ENCODE results near the gene MOB3A.
A peak's percentile ranks its signal among the peaks of the same experiment; 100 is the strongest.
"Not testable (repeated sequence)": the region's sequence is repeated elsewhere in the genome, so short reads cannot be mapped to it uniquely, and the experiment has no call there.

MOB3A gene

DNA sequence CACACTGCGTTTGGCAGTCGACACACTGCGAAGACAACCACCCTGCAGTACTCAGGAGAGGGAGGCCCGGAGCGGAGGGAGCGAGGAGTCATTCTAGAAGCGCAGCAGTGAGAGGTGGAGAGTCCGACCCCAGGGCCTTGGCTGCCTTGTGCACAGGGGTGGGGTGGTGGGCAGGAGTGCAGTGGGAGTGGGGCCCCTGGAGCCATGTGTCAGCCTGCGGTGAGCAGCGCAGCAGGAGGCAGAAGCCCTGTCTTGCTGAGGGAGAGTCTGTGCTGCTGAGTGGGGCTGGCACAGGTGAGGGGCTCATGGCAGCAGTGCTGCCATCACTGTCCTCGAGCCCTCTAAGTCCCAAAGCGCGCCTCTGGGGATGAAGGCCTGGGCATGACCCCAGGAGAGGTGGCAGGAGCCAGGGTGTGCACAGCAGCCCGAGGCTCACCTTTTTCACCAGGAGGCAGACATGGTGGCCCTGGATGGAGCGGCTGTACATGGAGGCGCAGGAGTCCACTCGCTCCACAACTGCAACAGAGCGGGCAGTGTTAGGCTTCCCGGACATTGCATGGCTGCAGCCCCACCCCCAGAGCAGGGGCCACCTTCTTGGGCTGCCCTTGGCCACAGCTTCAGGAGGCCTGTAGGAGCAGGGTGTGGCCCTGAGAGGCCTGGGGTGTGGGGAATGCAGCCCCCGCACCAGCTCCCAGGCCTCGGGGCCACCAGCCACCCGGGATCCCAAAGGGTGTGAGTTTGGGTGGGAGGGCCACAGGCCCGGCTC lies 12.3 kb upstream of the MOB3A start:
- no peak for DNase-seq

DNA sequence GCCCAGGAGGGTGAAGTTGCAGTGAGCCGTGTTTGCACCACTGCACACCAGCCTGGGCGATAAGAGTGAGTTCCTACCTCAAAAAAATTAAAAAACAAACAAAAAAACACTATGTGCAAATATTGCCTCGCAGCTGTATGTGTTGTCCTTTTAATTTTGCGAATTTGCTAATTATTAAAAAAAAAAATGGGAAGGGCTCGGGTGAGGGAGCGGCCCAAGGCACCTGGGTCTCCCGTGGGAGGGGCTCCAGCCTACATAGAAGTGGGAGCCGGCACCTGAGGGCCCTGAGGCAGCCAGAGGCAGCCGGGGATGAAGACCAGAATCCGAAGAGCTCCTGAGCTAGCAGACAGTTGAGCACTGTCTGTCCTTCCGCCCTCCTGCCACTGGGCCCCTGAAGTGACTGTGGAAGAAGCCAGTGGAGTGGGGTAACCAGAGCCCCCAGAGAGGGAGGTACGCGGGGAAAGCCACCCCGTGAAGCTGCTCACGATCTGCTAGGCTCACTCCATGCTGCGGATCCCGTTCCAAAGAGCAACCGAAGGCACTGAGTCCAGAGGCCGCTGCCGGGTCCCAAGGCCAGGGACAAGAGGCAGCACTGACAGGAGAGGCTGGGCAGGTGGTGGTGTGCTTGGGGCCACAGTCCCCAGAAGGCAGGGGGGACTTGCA lies 7.0 kb upstream of the MOB3A start:
- no peak for DNase-seq

DNA sequence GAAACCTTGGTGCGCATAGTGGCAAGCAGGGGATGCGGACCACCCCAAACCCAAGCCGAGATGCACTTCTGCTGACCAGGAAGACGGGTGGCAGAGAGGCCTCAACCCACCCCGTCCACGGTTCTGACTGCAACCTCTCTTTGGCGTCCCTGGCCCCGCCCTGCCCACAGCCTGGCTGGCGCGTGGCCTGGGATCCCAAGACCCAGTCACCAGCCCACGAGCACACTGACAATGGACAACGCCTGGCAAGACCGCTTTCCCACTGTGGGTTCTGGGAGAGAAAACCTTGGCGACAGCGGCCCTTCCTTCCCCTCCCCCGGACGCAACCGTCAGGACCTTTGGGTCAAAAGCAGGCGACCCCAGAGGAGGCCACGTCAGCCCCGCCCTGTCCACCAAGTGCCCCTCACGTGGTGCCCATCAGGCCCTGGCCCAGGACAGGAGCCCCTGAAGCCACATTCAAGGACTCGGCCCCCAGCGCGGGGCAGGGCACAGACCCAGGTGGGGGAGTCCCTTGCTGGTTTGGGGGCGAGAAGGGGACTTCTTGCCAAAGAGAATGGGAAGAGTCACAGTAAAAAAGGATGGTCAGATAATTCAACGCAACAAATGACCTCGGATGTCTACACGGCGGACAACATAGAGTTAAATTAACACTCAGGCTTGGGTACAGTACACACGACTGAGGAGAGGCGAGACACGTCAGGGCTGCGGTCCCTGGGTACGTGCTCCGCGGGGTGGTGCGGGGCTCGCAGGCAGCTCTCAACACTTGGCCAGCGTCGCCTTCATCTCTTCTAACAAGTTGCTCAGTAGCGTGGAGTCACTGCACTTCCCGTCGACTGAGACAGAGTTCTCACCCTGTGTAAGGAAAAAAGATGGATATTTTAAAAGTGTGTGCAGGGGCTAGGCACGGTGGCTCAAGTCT lies 5.5 kb upstream of the MOB3A start:
- no peak for DNase-seq

DNA sequence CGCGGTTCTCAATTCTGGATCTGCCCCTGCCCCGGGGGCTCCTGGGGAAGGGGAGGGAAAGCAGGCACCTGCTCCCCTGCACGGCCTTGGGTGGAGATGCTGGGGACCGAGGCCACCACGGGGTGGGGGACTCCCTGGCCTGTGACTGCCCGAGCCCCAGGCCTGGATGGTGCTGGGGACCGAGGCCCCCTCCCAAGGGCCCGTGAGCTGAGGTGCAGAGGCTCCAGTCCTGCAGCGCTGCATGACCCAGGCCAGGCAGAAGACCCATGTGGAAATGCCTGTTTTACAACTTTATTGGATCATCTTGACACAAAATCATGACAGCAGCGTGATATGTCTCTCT lies 4.6 kb upstream of the MOB3A start:
- DNase-seq: no peak

DNA sequence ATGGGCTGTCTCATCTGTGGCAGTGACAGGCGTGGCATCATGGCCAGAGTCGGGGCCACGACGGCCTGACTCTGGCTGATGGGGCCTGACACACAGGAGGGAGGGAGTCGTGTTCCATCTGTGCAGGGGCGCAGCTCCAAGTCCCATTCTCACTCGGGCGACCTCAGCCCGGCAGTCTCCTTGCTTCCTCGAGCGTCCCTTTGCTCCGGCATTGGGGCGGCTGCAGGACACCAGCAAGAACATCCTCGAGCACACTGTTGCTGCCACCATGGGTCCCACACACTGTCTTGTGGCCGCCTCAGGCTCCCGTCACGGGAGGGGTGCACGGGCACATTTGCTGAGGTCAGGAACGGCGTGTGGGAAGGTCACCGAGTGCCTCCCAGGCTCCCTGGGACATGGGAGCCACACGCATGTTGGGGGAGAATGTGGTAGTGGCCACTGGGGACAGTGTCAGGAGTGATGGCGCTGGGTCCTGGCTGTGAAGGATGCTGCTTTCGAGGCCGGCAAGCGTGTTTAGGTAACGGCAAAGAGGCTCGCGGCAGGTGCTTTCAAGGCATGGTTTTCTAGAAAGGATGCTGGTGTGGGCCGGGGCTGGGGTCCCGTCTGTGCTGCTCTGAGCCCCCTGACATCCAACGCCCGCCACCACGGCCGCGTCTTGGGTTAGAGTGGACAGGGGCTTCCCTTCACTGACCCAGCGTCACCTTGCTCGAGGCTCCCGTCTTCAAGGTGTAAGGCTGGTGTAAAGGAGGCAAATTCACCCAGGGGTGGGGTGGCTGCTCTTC lies 4.0 kb upstream of the MOB3A start:
- no peak for DNase-seq

DNA sequence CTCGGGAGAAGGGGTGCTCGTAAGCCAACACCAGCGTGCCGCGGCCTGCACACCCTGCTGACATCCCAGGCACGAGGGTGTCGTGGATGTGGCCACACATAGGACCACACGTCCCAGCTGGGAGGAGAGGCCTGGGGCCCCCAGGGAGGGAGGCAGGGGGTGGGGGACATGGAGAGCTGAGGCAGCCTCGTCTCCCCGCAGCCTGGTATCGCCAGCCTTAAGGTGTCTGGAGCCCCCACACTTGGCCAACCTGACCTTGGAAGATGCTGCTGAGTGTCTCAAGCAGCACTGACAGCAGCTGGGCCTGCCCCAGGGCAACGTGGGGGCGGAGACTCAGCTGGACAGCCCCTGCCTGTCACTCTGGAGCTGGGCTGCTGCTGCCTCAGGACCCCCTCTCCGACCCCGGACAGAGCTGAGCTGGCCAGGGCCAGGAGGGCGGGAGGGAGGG lies 3.0 kb upstream of the MOB3A start:
- no peak for DNase-seq

DNA sequence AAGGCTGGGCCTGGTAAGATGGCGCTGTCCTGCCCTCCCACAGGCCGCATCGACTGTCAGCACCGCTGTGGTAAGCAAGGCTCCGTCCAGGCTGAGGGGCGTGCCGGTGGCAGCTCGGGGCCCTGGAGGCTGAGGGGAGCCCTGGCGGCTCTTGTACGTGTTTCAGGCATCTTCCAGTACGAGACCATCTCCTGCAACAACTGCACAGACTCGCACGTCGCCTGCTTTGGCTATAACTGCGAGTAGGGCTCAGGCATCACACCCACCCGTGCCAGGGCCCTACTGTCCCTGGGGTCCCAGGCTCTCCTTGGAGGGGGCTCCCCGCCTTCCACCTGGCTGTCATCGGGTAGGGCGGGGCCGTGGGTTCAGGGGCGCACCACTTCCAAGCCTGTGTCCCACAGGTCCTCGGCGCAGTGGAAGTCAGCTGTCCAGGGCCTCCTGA lies 1.8 kb upstream of the MOB3A start:
- DNase-seq: no peak

DNA sequence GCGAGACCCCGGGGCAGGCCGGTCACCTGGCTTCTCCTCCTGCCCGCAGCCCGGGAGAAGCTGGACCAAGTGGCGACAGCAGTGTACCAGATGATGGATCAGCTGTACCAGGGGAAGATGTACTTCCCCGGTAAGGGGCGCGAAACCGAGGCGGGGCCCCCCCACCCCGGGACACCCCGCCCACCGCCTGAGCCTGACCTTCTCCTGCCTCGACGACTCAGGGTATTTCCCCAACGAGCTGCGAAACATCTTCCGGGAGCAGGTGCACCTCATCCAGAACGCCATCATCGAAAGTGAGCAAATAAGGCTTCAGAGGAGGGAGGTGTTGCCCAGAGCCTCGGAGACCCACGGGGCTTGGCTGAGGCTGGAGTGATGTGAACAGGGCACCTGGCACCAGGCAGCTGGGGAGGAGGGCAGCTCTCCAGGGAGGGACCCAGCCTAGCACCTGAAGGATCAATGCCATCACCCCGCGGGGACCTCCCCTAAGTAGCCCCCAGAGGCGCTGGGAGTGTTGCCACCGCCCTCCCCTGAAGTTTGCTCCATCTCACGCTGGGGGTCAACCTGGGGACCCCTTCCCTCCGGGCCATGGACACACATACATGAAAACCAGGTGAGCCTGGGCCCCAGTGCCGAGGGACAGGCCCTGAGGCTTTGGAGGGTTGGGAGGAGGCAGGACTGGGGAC lies 1.2 kb upstream of the MOB3A start:
- peak; percentile 48 for DNase-seq

DNA sequence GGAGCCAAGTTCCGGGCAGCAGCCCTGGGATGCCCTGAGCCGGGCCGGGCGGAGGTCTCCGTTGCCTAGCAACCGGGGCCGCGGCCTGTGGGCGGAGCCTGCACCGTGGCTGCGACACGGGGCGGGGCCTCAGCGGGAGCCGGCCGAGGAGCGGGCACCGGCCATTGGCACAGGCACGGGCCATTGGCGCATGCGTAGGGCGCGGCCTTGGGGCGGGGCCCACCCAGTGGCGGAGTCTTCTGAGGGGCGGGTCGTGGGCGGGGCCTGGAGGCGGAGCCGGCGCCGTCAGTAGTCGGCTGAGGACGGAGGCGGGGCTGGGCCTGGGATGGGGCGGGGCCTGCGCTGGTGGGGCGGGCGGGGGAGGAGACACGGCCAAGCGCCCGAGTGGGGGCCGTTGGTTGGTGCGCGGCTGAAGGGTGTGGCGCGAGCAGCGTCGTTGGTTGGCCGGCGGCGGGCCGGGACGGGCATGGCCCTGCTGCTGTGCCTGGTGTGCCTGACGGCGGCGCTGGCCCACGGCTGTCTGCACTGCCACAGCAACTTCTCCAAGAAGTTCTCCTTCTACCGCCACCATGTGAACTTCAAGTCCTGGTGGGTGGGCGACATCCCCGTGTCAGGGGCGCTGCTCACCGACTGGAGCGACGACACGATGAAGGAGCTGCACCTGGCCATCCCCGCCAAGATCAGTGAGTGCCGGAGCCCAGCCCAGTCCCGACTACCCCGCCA lies 515 bp upstream of the MOB3A start, which contains the start of gene IZUMO4:
Gene IZUMO4 (plus strand): TSS at position 436 of the 723 bp plus-strand sequence. CDS start 31 bp downstream, at position 467.
- DNase-seq: peak; percentile 100

DNA sequence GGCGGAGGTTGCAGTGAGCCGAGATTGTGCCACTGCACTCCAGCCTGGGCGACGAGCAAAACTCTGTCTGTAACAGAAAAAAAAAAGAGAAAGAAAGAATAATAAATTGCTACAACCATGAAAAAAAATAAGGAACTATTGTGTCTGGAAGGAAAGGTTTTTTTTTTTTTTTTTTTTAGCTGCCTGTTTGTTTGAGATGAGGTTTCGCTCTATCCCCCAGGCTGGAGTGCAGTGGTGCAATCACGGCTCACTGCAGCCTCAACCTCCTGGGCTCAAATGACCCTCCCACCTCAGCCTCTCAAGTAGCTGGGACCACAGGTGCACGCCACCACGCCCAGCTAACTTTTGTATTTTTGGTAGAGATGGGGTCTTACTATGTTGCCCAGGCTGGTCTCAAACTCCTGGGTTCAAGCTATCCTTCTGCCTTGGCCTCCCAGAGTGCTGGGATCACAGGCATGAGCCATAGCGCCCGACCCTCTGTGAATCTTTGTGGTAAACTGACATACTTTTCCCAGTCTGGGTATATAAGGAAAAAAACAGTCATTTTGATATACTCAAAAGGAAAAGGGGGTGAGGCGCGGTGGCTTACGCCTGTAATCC lies 4.1 kb downstream of the MOB3A start:
- not testable (repeated sequence) for DNase-seq

DNA sequence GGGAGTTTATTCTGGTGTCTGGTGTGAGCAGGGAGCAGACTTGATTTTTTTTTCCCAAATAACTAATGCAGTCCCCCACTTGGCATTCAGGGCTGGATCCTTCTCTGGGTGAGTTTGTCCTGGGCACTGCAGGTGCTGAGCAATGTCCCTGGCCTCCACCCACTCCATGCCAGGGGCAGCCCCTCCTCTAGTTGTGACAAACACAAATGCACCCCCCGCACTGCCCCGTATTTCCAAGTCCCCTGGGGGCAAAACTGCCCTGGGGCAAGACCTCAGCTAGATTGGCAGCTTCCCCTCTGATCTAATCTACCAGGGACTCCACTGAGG lies 6.4 kb downstream of the MOB3A start:
- DNase-seq: no peak

DNA sequence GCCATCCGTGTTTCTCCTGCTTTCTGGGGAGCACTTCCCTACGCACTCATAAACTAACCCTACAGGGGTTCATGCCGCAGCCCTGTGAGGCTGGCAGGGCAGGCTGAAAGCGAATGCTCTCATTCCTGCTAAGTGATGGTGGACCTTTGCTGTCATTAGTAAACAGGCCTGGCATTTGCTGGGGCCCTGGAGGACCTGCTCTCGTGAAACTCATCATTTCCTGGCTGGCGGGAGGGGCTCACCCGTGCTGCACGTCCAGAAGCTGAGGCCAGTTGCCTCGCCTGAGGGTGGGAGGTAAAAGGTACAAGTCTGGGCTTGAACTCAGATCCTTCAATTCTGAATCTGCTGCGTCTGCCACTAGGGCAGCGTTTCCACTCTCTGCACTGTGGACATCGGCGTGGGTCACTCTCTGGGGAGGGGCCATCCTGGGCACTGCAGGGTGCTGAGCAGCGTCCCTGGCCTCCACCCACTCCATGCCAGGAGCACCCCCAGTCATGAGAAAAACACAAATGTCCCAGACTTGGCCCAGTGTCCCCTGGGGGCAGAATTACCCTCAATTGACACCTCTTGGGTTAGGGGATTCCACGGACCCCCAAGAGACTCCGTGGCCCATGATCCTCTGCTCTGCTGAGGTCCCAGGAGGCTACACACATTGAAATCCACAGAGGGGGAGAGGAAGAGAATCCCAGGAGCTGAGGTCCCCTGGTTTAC lies 7.0 kb downstream of the MOB3A start:
- DNase-seq: no peak

DNA sequence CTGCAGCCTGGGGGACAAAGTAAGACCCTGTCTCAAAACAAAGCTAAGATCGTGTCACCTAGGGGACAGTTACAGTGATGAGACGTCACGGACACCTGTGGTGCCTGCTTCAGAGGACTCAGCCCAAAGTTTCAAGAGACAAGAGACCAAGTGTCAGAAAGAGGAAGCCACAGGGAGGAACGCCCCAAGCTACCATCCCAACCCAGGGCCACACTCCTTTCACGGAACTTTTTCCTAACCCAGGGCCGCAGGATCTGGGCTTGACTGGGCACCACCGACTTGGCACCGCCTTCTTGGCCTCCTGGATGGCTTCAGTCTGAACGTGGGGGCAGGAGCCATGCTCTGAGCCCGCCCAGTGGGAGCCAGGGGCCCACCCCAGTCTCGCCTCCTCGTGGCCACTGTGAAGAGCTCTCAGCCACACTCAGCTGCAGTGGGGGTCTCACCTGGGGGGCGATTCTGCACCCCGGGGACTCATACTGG lies 8.5 kb downstream of the MOB3A start:
- no peak for DNase-seq

DNA sequence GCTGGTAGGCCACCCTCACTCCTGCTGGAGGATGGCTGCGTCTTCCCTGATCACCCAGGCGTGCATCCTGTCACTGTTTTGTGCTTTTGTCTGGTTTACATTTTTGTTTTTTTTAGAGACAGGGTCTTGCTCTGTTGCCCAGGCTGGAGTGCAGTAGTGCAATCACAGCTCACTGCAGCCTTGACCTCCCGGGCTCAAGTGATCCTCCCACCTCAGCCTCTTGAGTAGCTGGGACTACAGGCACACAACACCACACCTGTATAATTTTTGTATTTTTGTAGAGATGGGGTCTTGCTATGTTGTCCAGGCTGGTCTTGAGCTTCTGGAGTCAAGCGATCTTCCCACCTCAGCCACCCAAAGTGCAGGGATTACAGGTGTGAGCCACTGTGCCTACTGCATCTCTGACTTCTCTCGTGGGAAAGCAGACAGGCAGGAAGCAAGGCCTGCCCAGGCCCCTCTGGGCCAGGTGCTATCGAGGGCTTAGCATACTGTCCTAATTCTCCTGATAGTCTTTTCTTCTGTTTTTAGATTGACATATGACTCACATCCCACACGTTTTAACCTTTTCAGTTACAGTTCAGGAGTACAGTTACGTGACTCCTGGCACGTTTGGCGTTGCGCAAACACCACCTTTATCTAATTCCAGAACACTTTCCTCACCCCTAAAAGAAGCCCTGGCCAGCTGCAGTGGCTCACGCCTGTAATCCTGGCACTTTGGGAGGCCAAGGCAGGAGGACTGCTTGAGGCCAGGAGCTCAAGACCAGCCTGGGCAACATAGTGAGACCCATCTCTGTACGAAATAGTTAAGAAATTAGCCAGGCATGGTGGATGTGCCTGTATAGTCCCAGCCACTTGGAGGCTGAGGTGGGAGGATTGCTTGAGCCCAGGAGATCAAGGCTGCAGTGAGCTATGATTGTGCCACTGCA lies 9.2 kb downstream of the MOB3A start:
- peak; percentile 69 for DNase-seq

DNA sequence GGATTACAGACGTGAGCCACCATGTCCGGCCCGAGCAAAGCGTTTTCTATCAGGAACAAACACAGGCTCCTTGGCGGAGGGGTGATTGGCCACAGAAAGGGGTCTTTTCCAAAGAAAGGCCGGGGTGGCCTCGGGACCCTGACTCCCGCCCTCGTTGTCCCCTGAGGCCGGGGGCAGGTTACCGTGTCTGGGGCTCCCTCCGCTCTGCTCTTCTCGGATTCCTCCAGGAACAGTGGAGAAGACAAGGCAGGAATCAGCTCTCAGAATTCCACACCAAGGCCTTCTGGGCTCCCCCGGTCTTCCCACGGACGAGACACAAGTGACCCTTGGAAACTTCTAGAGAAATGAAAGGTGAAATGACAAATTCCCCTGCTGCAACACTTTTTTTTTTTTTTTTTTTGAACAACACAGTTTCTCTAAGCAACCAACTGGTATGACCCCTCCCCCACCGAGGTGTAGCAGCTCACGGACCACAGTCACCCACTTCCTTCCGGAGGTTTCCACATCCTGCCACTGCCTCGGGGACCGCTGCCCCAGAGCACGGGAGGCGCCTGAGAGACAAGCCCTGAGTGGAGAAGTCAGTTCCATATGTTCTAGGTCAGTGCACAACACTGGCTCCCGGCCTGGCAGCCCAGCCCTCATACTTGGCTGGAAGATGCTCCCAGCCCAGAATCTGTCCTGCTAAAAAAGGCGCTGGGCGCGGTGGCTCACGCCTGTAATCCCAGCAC lies 11.0 kb downstream of the MOB3A start:
- DNase-seq: peak; percentile 98

DNA sequence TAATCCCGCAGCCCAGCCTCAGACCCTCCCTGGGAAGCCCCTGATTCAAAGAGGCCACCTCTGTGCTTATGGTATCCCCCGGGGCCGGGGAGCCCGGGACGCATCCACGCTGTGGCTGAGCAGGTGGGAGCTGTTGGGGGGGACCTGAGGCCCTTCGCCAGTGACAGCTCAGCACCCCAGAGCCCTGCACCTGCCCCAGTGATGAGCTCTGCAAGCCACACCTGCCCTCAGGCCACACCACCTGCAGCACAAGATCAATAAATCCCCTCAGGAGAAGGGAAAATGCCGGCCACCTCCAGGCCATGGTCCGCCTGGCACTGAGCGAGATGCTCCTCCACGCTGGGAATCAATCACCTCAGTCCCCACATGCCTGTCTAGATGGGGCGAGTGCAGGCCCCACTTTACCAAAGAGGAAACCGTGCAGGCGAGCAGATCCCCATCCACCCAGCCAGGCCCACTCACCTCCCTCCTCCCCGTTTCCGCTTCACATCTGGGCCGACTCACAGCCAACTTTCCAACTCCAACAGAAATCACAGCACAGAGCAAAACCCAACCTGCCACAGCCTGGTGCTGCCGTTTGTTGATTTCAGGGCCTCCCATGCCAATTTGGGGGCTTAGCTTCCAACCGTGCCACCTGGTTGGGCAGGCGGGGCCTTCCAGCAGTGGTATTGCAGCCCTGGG lies 12.8 kb downstream of the MOB3A start:
- DNase-seq: peak; percentile 88

Measured in activated CD4-positive, alpha-beta T cell treated with anti-CD3 and anti-CD28 coated beads, Interleukin-2, Interleukin-6, amounts not matched to agents 100 ng/mL and 50 ng/mL, durations not matched to agents 16 hours and 8 hours (primary cell).